K562 (cell line): ENCODE results near the gene LTA4H. TPM values are rescaled to one million over a fixed set of nuclear protein-coding genes. Genes with fewer than 3 reads are reported as not detected.
A peak's percentile ranks its signal among the peaks of the same experiment; 100 is the strongest.

Experiments used
- ADNP ChIP-seq: fragments of 200-800 bp; sonication (Bioruptor generic); IDR thresholded peaks from 2 replicates; pipeline ENCODE4 v1.6.1; 2016; ENCODE audit warnings: missing genetic modification characterization, missing compliant biosample characterization
- CHCHD3 ChIP-seq: fragments of 250-450 bp; sonication (Bioruptor Pico); IDR thresholded peaks from 2 replicates; pipeline ENCODE4 v2.1.2; 2022; ENCODE audit warnings: mild to moderate bottlenecking
- DACH1 ChIP-seq: fragments of 450-650 bp; IDR thresholded peaks from 2 replicates; pipeline ENCODE4 v1.6.1; 2018; ENCODE audit not compliant: partially characterized antibody
- EWSR1 ChIP-seq: fragments of 450-650 bp; IDR thresholded peaks from 2 replicates; pipeline ENCODE4 v1.6.1; 2018; ENCODE audit warnings: borderline replicate concordance, mild to moderate bottlenecking, low read depth, moderate library complexity; ENCODE audit not compliant: partially characterized antibody
- HEY1 ChIP-seq: fragments of 250-450 bp; sonication (Bioruptor Pico); IDR thresholded peaks from 2 replicates; pipeline ENCODE4 v1.5.0; 2020; ENCODE audit warnings: mild to moderate bottlenecking, moderate library complexity, borderline replicate concordance
- MEF2D ChIP-seq: conservative IDR thresholded peaks from 2 replicates; pipeline ENCODE4 v1.6.1; 2016; ENCODE audit warnings: low read depth, missing genetic modification characterization, missing compliant biosample characterization
- MTF1 ChIP-seq: fragments of 250-450 bp; sonication (Bioruptor Pico); IDR thresholded peaks from 2 replicates; pipeline ENCODE4 v1.9.0; 2021; ENCODE audit warnings: moderate library complexity, mild to moderate bottlenecking, inconsistent platforms, borderline replicate concordance
- NCOR1 ChIP-seq: fragments of 450-650 bp; IDR thresholded peaks from 2 replicates; pipeline ENCODE4 v1.6.1; 2016; ENCODE audit warnings: mild to moderate bottlenecking, moderate library complexity
- RFX5 ChIP-seq: IDR thresholded peaks from 2 replicates; pipeline ENCODE4 v1.6.1; 2011; ENCODE audit warnings: low read depth, mild to moderate bottlenecking, improper control_type of control experiment, low read length
- SIN3B ChIP-seq: fragments of 450-650 bp; IDR thresholded peaks from 2 replicates; pipeline ENCODE4 v1.6.1; 2017; ENCODE audit warnings: low read depth, mild to moderate bottlenecking, moderate library complexity
- ZFP1 ChIP-seq: fragments of 450-650 bp; formaldehyde crosslinking; IDR thresholded peaks from 2 replicates; pipeline ENCODE4 v1.4.0; 2020; ENCODE audit warnings: mild to moderate bottlenecking, mixed read lengths
- ZKSCAN8 ChIP-seq: fragments of 200-800 bp; sonication (Bioruptor generic); IDR thresholded peaks from 2 replicates; pipeline ENCODE4 v1.6.1; 2016; ENCODE audit warnings: missing genetic modification characterization, missing compliant biosample characterization
- polyA plus RNA-seq, 8 experiments: library from polyadenylated mRNA; depleted of rRNA in 4 of 8; stranded (reverse) in 5 of 8; unstranded in 3 of 8; fragments of >200 nt; fragmentation: Nextera tagmentation in 2 of 8; fragmentation: Illumina TruSeq in 1 of 8; extraction: Ambion mirVana in 2 of 8; extraction: Trizol in 1 of 8; gene quantifications; 2 replicates each; pipeline versions ENCODE4 v1.2.1 to v1.2.3, GENCODE V29; 2011 to 2014; ENCODE audit warnings: inconsistent platforms in 1 of 8, missing spikeins in 1 of 8
- total RNA-seq, 7 experiments: library from RNA; depleted of rRNA in 6 of 7; stranded (reverse); fragments of >200 nt in 6 of 7; fragmentation: Illumina TruSeq in 2 of 7; extraction: Trizol in 2 of 7; gene quantifications; 2 replicates each; pipeline versions ENCODE4 v1.2.1 to v1.2.3, GENCODE V29; 2011 to 2021; ENCODE audit warnings: low replicate concordance in 1 of 7
- TF ChIP-seq, protein P1 (sequence below): conservative IDR thresholded peaks from 2 replicates; pipeline ENCODE4 v1.6.1; 2011; ENCODE audit warnings: low read depth, mild to moderate bottlenecking, low read length; ENCODE audit not compliant: control insufficient read depth
- TF ChIP-seq, protein P2 (sequence below), 2 experiments: fragments of 200-800 bp in 1 of 2; sonication (Bioruptor generic) in 1 of 2; sonication (generic) in 1 of 2; formaldehyde crosslinking in 1 of 2; IDR thresholded peaks in 1 of 2; conservative IDR thresholded peaks in 1 of 2; 2 replicates each; pipeline versions ENCODE4 v1.5.0 to v1.6.1; 2016 to 2020; ENCODE audit warnings: missing compliant biosample characterization in 1 of 2, missing genetic modification characterization in 1 of 2, missing genetic modification reagents in 1 of 2
- TF ChIP-seq, protein P3 (sequence below), 2 experiments: fragments of 450-650 bp; IDR thresholded peaks; 2 replicates each; pipeline ENCODE4 v1.6.1; 2016; ENCODE audit warnings: mild to moderate bottlenecking in 2 of 2, borderline replicate concordance in 1 of 2, low read depth in 1 of 2, moderate library complexity in 1 of 2

Gene LTA4H
- total and polyA plus RNA-seq, 9 of the 15 experiments (the other 6 are each of a cell fraction or from before 2014, with no cell fraction given), result 25.2 to 58.1 (median 40.5) TPM

DNA sequence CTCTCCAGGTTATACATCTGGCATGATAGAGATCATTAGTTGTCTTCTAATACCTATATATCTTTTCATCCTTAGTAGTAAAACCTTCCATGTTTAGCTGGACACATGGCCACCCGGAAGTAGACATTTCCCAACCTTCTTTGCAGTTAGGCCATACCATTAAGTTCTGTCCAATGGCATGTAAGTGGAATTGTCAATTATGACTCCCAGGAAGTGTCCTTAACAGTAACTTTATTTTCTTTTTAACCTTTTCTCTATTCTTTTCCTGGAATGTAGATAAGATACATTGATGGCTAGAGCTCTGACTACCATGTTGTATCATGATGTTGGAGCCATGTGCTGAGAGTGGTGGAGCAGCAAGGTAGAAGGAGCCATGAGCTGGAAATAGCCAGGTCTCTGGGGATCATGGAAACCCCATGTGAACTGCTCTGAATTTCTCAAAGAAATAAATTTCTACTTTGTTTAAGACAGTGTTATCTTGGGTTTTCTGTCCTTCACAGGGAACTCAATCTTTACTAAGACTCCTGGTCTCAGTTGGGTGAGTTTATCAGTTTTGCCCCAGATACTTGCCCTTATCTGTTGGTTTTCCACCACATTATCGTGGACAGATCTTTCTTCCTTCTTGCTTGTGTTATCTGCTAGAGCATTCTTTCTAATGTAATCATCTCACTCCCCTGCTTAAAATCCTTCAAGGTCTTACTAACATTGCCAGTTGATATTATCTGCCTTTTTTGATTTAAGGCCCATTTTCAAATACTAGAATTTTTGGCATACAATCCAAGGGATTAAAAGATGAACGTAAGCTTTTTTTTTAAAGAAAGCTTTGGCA is 5.1 kb upstream of the LTA4H start (continued):
- TF ChIP-seq, protein P1, sequence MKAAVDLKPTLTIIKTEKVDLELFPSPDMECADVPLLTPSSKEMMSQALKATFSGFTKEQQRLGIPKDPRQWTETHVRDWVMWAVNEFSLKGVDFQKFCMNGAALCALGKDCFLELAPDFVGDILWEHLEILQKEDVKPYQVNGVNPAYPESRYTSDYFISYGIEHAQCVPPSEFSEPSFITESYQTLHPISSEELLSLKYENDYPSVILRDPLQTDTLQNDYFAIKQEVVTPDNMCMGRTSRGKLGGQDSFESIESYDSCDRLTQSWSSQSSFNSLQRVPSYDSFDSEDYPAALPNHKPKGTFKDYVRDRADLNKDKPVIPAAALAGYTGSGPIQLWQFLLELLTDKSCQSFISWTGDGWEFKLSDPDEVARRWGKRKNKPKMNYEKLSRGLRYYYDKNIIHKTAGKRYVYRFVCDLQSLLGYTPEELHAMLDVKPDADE, result no peak
- TF ChIP-seq DACH1 (no peak), ZKSCAN8 (CRISPR knock-in tag) (no peak), MEF2D (tag) (0 out of 2 replicates have a peak, but pooled peaks have one; percentile 44), CHCHD3 (no peak), NCOR1 (peak; percentile 41; the same call in 1 of the 2 replicates), MTF1 (CRISPR knock-in tag) (no peak), RFX5 (no peak), EWSR1 (no peak), SIN3B (no peak), HEY1 (CRISPR knock-in tag) (0 out of 2 replicates have a peak, but pooled peaks have one; percentile 12), ZFP1 (CRISPR knock-in tag) (0 out of 2 replicates have a peak, but pooled peaks have one; percentile 13), ADNP (tag) (0 out of 2 replicates have a peak, but pooled peaks have one; percentile 38)
- TF ChIP-seq, protein P2, sequence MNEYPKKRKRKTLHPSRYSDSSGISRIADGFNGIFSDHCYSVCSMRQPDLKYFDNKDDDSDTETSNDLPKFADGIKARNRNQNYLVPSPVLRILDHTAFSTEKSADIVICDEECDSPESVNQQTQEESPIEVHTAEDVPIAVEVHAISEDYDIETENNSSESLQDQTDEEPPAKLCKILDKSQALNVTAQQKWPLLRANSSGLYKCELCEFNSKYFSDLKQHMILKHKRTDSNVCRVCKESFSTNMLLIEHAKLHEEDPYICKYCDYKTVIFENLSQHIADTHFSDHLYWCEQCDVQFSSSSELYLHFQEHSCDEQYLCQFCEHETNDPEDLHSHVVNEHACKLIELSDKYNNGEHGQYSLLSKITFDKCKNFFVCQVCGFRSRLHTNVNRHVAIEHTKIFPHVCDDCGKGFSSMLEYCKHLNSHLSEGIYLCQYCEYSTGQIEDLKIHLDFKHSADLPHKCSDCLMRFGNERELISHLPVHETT (CRISPR knock-in tag; conservative IDR thresholded peaks at IDR 0.05 in 1 of 2, IDR thresholded peaks at IDR 0.05 in 1 of 2), result peak in 1 of 2 experiments; percentile 13; a peak in 1 of 4 replicates
- TF ChIP-seq, protein P3, sequence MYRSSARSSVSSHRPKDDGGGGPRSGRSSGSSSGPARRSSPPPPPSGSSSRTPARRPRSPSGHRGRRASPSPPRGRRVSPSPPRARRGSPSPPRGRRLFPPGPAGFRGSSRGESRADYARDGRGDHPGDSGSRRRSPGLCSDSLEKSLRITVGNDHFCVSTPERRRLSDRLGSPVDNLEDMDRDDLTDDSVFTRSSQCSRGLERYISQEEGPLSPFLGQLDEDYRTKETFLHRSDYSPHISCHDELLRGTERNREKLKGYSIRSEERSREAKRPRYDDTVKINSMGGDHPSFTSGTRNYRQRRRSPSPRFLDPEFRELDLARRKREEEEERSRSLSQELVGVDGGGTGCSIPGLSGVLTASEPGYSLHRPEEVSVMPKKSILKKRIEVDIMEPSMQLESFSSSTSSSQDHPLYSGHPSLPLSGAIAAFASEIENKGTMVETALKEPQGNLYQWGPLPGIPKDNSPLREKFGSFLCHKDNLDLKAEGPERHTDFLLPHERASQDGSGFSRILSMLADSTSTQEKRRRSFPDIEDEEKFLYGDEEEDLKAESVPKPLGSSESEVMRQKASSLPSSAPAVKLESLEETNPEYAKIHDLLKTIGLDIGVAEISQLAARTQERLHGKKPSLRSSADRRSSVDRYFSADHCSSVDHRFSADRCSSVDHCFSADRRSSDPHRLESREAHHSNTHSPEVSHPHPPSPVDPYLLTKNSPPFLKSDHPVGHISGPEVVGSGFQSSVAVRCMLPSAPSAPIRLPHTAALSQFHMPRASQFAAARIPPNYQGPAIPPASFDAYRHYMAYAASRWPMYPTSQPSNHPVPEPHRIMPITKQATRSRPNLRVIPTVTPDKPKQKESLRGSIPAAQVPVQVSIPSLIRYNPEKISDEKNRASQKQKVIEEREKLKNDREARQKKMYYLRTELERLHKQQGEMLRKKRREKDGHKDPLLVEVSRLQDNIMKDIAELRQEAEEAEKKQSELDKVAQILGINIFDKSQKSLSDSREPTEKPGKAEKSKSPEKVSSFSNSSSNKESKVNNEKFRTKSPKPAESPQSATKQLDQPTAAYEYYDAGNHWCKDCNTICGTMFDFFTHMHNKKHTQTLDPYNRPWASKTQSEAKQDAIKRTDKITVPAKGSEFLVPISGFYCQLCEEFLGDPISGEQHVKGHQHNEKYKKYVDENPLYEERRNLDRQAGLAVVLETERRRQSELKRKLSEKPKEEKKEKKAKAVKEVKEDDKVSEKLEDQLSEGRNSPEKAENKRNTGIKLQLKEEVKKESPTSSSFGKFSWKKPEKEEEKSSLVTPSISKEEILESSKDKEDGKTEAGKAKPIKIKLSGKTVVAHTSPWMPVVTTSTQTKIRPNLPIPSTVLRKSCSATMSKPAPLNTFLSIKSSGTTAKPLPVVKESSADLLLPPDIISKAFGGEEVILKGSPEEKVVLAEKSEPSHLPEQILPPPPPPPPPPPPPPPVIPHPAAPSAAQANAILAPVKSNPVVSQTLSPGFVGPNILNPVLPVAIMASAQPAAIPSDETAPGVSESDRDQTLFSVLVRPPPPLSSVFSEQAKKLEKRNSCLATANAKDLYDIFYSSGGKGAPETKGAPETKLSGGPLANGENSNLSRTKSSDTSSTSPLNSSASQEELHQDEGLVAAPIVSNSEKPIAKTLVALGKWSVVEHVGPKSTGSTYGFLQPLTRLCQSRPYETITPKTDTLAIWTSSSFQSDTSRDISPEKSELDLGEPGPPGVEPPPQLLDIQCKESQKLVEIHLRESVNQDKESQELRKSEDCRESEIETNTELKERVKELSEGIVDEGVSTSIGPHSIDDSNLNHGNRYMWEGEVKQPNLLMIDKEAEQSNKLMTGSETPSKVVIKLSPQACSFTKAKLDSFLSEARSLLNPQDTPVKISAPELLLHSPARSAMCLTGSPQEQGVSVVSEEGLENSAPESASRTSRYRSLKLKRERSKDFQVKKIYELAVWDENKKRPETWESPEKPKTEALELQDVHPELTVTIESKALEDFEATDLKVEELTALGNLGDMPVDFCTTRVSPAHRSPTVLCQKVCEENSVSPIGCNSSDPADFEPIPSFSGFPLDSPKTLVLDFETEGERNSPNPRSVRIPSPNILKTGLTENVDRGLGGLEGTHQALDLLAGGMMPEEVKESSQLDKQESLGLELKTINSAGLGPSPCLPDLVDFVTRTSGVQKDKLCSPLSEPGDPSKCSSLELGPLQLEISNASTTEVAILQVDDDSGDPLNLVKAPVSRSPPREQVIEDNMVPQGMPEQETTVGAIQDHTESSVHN (IDR thresholded peaks at IDR 0.05; ENCODE audit: borderline replicate concordance in 1 of 2, low read depth in 1 of 2), result no peak
